HepG2 (cell line): ENCODE measurements around the gene OLFM1. TPM values are rescaled to one million over a fixed set of nuclear protein-coding genes. Genes with fewer than 3 reads are reported as not detected.

ENCODE experiments used
- ATAC-seq: fragments of 200-7000 bp; cut with Tn5 transposase; 3 replicates; pipeline ENCODE4 v1.9.1; 2020; ENCODE audit warnings: mild to moderate bottlenecking, moderate library complexity
- BruUV-seq: library from RNA; stranded (reverse); fragments of 400-500 nt; replicated peaks from 2 replicates; lab custom pipeline; 2021; lab: Mats Ljungman, UMichigan
- CTCF ChIA-PET: fragments of 300-600 bp; formaldehyde crosslinking; extraction: SDS; loops from one replicate; lab custom pipeline; 2021; ENCODE audit warnings: low total read pairs, inconsistent platforms, low intra/inter-chr PET ratio; lab: Yijun Ruan, JAX
- POLR2A ChIA-PET: fragments of 350-600 bp; sonication (Branson Sonifier 250); formaldehyde crosslinking; loops from one replicate; lab custom pipeline; 2020; ENCODE audit warnings: antibody characterized with exemption, inconsistent platforms; lab: Yijun Ruan, JAX
- DNase-seq: peaks from one replicate; pipeline ENCODE4 v3.0.0-alpha.2; 2015; ENCODE audit warnings: low spot score
- FAIRE-seq: peaks from 3 replicates; lab custom pipeline; 2011; peaks lifted over from hg19 to GRCh38; lab: Jason Lieb, UNC
- H2AFZ ChIP-seq: one replicate; pipeline ENCODE4 v1.6.1; 2011; ENCODE audit warnings: low read length, inconsistent platforms
- H3K27ac ChIP-seq: fragments of 300-600 bp; 3 replicates; pipeline ENCODE4 v1.8.0; 2011; ENCODE audit warnings: mixed run types, mild to moderate bottlenecking, mixed read lengths, low read length, inconsistent platforms; ENCODE audit not compliant: insufficient read depth; ENCODE audit errors: extremely low read length
- H3K27me3 ChIP-seq, 2 experiments: fragments of 200-600 bp in 1 of 2; 2 replicates in 1 of 2; 3 replicates in 1 of 2; pipeline versions ENCODE4 v1.6.0 to v1.8.0; 2011; ENCODE audit warnings: low read length in 2 of 2, mild to moderate bottlenecking in 2 of 2, moderate library complexity in 2 of 2, inconsistent platforms in 1 of 2; ENCODE audit not compliant: insufficient read depth in 2 of 2, control insufficient read depth in 1 of 2
- H3K36me3 ChIP-seq, 2 experiments: fragments of 200-600 bp in 1 of 2; replicated peaks in 1 of 2; 2 replicates in 1 of 2; 3 replicates in 1 of 2; pipeline versions ENCODE4 v1.5.1 to v1.8.0; 2011; ENCODE audit warnings: low read length in 2 of 2, inconsistent platforms in 1 of 2; ENCODE audit not compliant: insufficient read depth in 2 of 2, control insufficient read depth in 1 of 2
- H3K4me1 ChIP-seq: 2 replicates; pipeline ENCODE4 v1.5.1; 2012; ENCODE audit warnings: low read length, inconsistent platforms; ENCODE audit not compliant: insufficient read depth
- H3K4me2 ChIP-seq: 2 replicates; pipeline ENCODE4 v1.6.0; 2011; ENCODE audit warnings: low read depth, low read length, inconsistent platforms
- H3K4me3 ChIP-seq, 3 experiments: fragments of 200-600 bp in 1 of 3; sonication (generic), shearing (Covaris generic) in 1 of 3; replicated peaks in 1 of 3; 2 replicates each; pipeline ENCODE4 v1.5.1; 2011 to 2016; ENCODE audit warnings: low read length in 3 of 3, inconsistent platforms in 2 of 3, low read depth in 2 of 3, mild to moderate bottlenecking in 2 of 3, control low read depth in 1 of 3, mixed read lengths in 1 of 3; ENCODE audit not compliant: insufficient read depth in 1 of 3
- H3K79me2 ChIP-seq: one replicate; pipeline ENCODE4 v1.6.1; 2011; ENCODE audit warnings: low read length, inconsistent platforms; ENCODE audit not compliant: insufficient read depth
- H3K9ac ChIP-seq: 2 replicates; pipeline ENCODE4 v1.6.0; 2011; ENCODE audit warnings: mild to moderate bottlenecking, low read depth, low read length, inconsistent platforms; ENCODE audit not compliant: insufficient read depth
- H3K9me3 ChIP-seq: 2 replicates; pipeline ENCODE4 v1.5.1; 2012; ENCODE audit warnings: mild to moderate bottlenecking, low read length
- H4K20me1 ChIP-seq: 2 replicates; pipeline ENCODE4 v1.6.0; 2011; ENCODE audit warnings: inconsistent platforms, mild to moderate bottlenecking, low read length, moderate library complexity; ENCODE audit not compliant: insufficient read depth
- EHMT2 ChIP-seq: fragments of 200-600 bp; sonication (generic); IDR thresholded peaks from 2 replicates; pipeline ENCODE4 v1.7.0; 2017; ENCODE audit warnings: antibody characterized with exemption, low read depth, low read length, borderline replicate concordance
- HOXA3 ChIP-seq: sonication (generic); formaldehyde crosslinking; IDR thresholded peaks from 2 replicates; pipeline ENCODE4 v1.5.0; 2020; ENCODE audit warnings: missing genetic modification reagents
- HOXA7 ChIP-seq: sonication (generic); formaldehyde crosslinking; IDR thresholded peaks from 2 replicates; pipeline ENCODE4 v1.8.1; 2022; ENCODE audit warnings: mild to moderate bottlenecking, missing genetic modification reagents, moderate library complexity
- KAT7 ChIP-seq: IDR thresholded peaks from 2 replicates; pipeline ENCODE4 v1.6.1; 2018; ENCODE audit warnings: borderline replicate concordance, missing compliant biosample characterization
- PTBP1 ChIP-seq: fragments of 200-400 bp; formaldehyde crosslinking; IDR thresholded peaks from 2 replicates; pipeline ENCODE4 v1.6.1; 2018; ENCODE audit warnings: low read length, low read depth; ENCODE audit not compliant: poor library complexity, severe bottlenecking
- RNF2 ChIP-seq: fragments of 450-650 bp; conservative IDR thresholded peaks from 2 replicates; pipeline ENCODE4 v1.6.1; 2016; ENCODE audit warnings: low read depth
- THAP9 ChIP-seq: sonication (generic); formaldehyde crosslinking; IDR thresholded peaks from 2 replicates; pipeline ENCODE4; 2020; ENCODE audit warnings: missing genetic modification reagents, mild to moderate bottlenecking, borderline replicate concordance
- TP53 ChIP-seq: sonication (generic); formaldehyde crosslinking; conservative IDR thresholded peaks from 2 replicates; pipeline ENCODE4 v1.4.0; 2020; ENCODE audit warnings: missing genetic modification reagents
- YEATS2 ChIP-seq: sonication (generic); formaldehyde crosslinking; IDR thresholded peaks from 2 replicates; pipeline ENCODE4 v1.4.0; 2020; ENCODE audit warnings: missing genetic modification reagents, borderline replicate concordance
- YY1 ChIP-seq: IDR thresholded peaks from 2 replicates; pipeline ENCODE4 v1.6.1; 2011; ENCODE audit warnings: low read length, low read depth, moderate library complexity, mild to moderate bottlenecking; ENCODE audit not compliant: insufficient read depth, insufficient replicate concordance
- ZC3H4 ChIP-seq: sonication (generic); formaldehyde crosslinking; IDR thresholded peaks from 2 replicates; pipeline ENCODE4 v1.4.0; 2020; ENCODE audit warnings: missing genetic modification reagents, borderline replicate concordance
- ZNF597 ChIP-seq: sonication (generic); formaldehyde crosslinking; IDR thresholded peaks from 2 replicates; pipeline ENCODE4 v1.5.0; 2020; ENCODE audit warnings: missing genetic modification reagents
- ZNF775 ChIP-seq: sonication (generic); formaldehyde crosslinking; IDR thresholded peaks from 2 replicates; pipeline ENCODE4 v1.4.0; 2020; ENCODE audit warnings: missing genetic modification reagents, mild to moderate bottlenecking, moderate library complexity, borderline replicate concordance
- ZNF800 ChIP-seq: sonication (generic); formaldehyde crosslinking; IDR thresholded peaks from 2 replicates; pipeline ENCODE4 v1.4.0; 2020; ENCODE audit warnings: missing genetic modification reagents
- WGBS: methylation state at CpG from one replicate; pipeline ENCODE4 v1.1.6; 2017; ENCODE audit warnings: low lambda C conversion rate; 5-methylcytosine and 5-hydroxymethylcytosine counted together
- in situ Hi-C: cut with HindIII; loops from 2 replicates; pipeline ENCODE4 v1.10.0; 2017; ENCODE audit warnings: low pct_unique_long_range_greater_than_20kb; ENCODE audit not compliant: extremely low pct_ligation_motif_present
- intact Hi-C: fragments of 100-400 bp; cut with micrococcal nuclease; formaldehyde crosslinking; loops from one replicate; pipeline ENCODE4 v1.10.0; 2022; ENCODE audit not compliant: unreplicated experiment
- polyA plus RNA-seq, 8 experiments: library from polyadenylated mRNA; depleted of rRNA in 3 of 8; stranded (reverse) in 7 of 8; unstranded in 1 of 8; fragments of >200 nt; fragmentation: Illumina TruSeq in 4 of 8; extraction: Trizol in 4 of 8; gene quantifications; 2 replicates each; pipeline versions ENCODE4 v1.2.1 to v1.2.3, GENCODE V29; 2011 to 2016; ENCODE audit warnings: low read depth in 4 of 8, missing spikeins in 1 of 8, mixed read lengths in 1 of 8; ENCODE audit not compliant: insufficient read depth in 1 of 8
- total RNA-seq, 5 experiments: library from RNA; depleted of rRNA; stranded (reverse); fragments of >200 nt; fragmentation: Illumina TruSeq; extraction: Trizol; gene quantifications; 2 replicates each; pipeline ENCODE4 v1.2.3, GENCODE V29; 2016; ENCODE audit warnings: low read depth in 1 of 5
- TF ChIP-seq, protein P1 (sequence below): sonication (generic); formaldehyde crosslinking; IDR thresholded peaks from 2 replicates; pipeline ENCODE4 v1.4.0; 2020; ENCODE audit warnings: mild to moderate bottlenecking, missing genetic modification reagents, borderline replicate concordance

Gene OLFM1
- total and polyA plus RNA-seq, 2 of the 13 experiments (the other 11 are each of a cell fraction or from before 2014, with no cell fraction given): not detected

GRCh38 chr9:135105211-135105745 is 17.8 kb downstream of the OLFM1 start:
- Histone ChIP-seq H3K4me2 (no peak overlapping the region), H3K9ac (no peak overlapping the region), H2AFZ (no peak overlapping the region), H3K4me1 (no peaks in the 10 kb centered on the region), H3K27ac (no peak overlapping the region), H3K36me3 (no peaks in the 10 kb centered on the region), H3K4me3 (no peak overlapping the region), H3K9me3 (no peaks in the 10 kb centered on the region), H3K79me2 (no peaks in the 10 kb centered on the region), H3K27me3 (peaks cover 20 to 90% of the 10 kb centered on the region in 2 experiments; a peak in 4 of 5 replicates), H4K20me1 (peaks cover 2% of the 10 kb centered on the region; the same call in 1 of the 2 replicates)
- ChIA-PET CTCF (no interaction called here), POLR2A (no interaction called here)
- ATAC-seq: no peak
- BruUV-seq: no TSS peak
- 9% methylated on average over 22 of the region's 31 CpGs for WGBS
- no peak for FAIRE-seq
- intact Hi-C loops (no loop called here), in situ Hi-C loops (no loop called here)
- no peak for DNase-seq
- TF ChIP-seq THAP9 (CRISPR knock-in tag): no peak
- no peak for TF ChIP-seq YEATS2 (CRISPR knock-in tag)
- TF ChIP-seq KAT7 (CRISPR knock-in tag): no peak
- TF ChIP-seq TP53 (CRISPR knock-in tag): no peak
- TF ChIP-seq ZNF775 (CRISPR knock-in tag): no peak
- no peak for TF ChIP-seq ZC3H4
- TF ChIP-seq, protein P1, sequence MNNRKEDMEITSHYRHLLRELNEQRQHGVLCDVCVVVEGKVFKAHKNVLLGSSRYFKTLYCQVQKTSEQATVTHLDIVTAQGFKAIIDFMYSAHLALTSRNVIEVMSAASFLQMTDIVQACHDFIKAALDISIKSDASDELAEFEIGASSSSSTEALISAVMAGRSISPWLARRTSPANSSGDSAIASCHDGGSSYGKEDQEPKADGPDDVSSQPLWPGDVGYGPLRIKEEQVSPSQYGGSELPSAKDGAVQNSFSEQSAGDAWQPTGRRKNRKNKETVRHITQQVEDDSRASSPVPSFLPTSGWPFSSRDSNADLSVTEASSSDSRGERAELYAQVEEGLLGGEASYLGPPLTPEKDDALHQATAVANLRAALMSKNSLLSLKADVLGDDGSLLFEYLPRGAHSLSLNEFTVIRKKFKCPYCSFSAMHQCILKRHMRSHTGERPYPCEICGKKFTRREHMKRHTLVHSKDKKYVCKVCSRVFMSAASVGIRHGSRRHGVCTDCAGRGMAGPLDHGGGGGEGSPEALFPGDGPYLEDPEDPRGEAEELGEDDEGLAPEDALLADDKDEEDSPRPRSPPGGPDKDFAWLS (CRISPR knock-in tag): no peak
- no peak for TF ChIP-seq HOXA7 (CRISPR knock-in tag)
- TF ChIP-seq HOXA3: no peak
- TF ChIP-seq YY1: no peak
- TF ChIP-seq EHMT2: no peak
- TF ChIP-seq ZNF800 (CRISPR knock-in tag): no peak
- no peak for TF ChIP-seq PTBP1
- no peak for TF ChIP-seq ZNF597 (CRISPR knock-in tag)
- no peak for TF ChIP-seq RNF2
